ENCODE measurements around the gene BHMT. TPM values are rescaled to one million over a fixed set of nuclear protein-coding genes. Genes with fewer than 3 reads are reported as not detected.

The BHMT gene
- total and polyA plus RNA-seq, 2 experiments from 2014 or later, result 2.6 to 4.2 TPM

DNA sequence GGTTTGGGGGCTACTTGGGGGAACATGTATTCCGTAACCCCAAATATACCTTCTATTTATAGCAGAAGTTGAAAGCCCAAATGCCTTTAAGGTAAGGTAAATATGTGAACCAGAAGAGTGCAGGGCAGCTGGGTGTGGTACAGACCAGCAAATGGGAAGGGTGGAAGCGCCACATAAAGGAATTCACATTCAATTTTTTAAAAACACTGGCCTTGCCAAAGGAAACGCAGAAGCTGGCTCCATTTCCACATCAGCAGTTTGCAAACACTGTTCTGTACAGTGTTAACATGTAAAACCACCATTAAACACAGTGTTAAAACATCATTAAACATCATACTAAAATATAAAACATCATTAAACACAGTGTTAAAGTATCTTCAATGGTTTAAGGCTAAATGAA is 3.5 kb upstream of the BHMT start:
- ATAC-seq, result no peak
- H3K27me3 Mint-ChIP-seq (ENCODE audit: insufficient read depth, low read depth, poor library complexity), result peaks cover 26% of the 10 kb centered on the region

More for the DNA sequence above, 3.5 kb upstream of the BHMT start:
- Mint-ChIP-seq H3K9me3 (no peaks in the 10 kb centered on the region), H3K36me3 (ENCODE audit: low read depth) (no peaks in the 10 kb centered on the region), H3K4me1 (peaks cover 3% of the 10 kb centered on the region; the same call in 2 of the 3 replicates), H3K27ac (no peak overlapping the region), H3K4me3 (no peak overlapping the region)
- Histone ChIP-seq H3F3A (replicated peaks; ENCODE audit: low read depth) (no peaks in the 10 kb centered on the region), H4K20me1 (replicated peaks; ENCODE audit: insufficient read depth) (no peaks in the 10 kb centered on the region), H3K36me3 (ENCODE audit: insufficient read depth) (no peaks in the 10 kb centered on the region), H3K4me1 (ENCODE audit: insufficient read depth) (peaks cover 7% of the 10 kb centered on the region; the same call in 1 of the 2 replicates), H3K4me2 (no peak overlapping the region), H2AFZ (no peak overlapping the region), H3K9me2 (ENCODE audit: insufficient read depth) (no peaks in the 10 kb centered on the region), H3K79me2 (replicated peaks; ENCODE audit: insufficient read depth) (no peaks in the 10 kb centered on the region), H3K27me3 (ENCODE audit: insufficient read depth) (peaks cover 31% of the 10 kb centered on the region), H3K4me3 (no peak overlapping the region), H3K27ac (ENCODE audit: low read depth) (no peak overlapping the region)
- TF ChIP-seq NANOG (IDR thresholded peaks at IDR 0.05; ENCODE audit: borderline replicate concordance), result no peak
- TF ChIP-seq, protein P1, sequence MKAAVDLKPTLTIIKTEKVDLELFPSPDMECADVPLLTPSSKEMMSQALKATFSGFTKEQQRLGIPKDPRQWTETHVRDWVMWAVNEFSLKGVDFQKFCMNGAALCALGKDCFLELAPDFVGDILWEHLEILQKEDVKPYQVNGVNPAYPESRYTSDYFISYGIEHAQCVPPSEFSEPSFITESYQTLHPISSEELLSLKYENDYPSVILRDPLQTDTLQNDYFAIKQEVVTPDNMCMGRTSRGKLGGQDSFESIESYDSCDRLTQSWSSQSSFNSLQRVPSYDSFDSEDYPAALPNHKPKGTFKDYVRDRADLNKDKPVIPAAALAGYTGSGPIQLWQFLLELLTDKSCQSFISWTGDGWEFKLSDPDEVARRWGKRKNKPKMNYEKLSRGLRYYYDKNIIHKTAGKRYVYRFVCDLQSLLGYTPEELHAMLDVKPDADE (IDR thresholded peaks at IDR 0.05), result no peak
- no peak for TF ChIP-seq EZH2 (IDR thresholded peaks at IDR 0.05; ENCODE audit: low read depth, unreplicated experiment)
- TF ChIP-seq CREB1 (CRISPR knock-in tag; IDR thresholded peaks at IDR 0.05; ENCODE audit: low read depth), result no peak
- no peak for TF ChIP-seq STAT1 (IDR thresholded peaks at IDR 0.05; ENCODE audit: unreplicated experiment)
- no peak for TF ChIP-seq POLR2AphosphoS5 (IDR thresholded peaks at IDR 0.05; ENCODE audit: low read depth)
- no peak for TF ChIP-seq ZNF114 (CRISPR knock-in tag; IDR thresholded peaks at IDR 0.05)
- TF ChIP-seq, protein P2, sequence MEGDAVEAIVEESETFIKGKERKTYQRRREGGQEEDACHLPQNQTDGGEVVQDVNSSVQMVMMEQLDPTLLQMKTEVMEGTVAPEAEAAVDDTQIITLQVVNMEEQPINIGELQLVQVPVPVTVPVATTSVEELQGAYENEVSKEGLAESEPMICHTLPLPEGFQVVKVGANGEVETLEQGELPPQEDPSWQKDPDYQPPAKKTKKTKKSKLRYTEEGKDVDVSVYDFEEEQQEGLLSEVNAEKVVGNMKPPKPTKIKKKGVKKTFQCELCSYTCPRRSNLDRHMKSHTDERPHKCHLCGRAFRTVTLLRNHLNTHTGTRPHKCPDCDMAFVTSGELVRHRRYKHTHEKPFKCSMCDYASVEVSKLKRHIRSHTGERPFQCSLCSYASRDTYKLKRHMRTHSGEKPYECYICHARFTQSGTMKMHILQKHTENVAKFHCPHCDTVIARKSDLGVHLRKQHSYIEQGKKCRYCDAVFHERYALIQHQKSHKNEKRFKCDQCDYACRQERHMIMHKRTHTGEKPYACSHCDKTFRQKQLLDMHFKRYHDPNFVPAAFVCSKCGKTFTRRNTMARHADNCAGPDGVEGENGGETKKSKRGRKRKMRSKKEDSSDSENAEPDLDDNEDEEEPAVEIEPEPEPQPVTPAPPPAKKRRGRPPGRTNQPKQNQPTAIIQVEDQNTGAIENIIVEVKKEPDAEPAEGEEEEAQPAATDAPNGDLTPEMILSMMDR (conservative IDR thresholded peaks at IDR 0.05; ENCODE audit: low read depth in 2 of 2), result no peak
- TF ChIP-seq, protein P3, sequence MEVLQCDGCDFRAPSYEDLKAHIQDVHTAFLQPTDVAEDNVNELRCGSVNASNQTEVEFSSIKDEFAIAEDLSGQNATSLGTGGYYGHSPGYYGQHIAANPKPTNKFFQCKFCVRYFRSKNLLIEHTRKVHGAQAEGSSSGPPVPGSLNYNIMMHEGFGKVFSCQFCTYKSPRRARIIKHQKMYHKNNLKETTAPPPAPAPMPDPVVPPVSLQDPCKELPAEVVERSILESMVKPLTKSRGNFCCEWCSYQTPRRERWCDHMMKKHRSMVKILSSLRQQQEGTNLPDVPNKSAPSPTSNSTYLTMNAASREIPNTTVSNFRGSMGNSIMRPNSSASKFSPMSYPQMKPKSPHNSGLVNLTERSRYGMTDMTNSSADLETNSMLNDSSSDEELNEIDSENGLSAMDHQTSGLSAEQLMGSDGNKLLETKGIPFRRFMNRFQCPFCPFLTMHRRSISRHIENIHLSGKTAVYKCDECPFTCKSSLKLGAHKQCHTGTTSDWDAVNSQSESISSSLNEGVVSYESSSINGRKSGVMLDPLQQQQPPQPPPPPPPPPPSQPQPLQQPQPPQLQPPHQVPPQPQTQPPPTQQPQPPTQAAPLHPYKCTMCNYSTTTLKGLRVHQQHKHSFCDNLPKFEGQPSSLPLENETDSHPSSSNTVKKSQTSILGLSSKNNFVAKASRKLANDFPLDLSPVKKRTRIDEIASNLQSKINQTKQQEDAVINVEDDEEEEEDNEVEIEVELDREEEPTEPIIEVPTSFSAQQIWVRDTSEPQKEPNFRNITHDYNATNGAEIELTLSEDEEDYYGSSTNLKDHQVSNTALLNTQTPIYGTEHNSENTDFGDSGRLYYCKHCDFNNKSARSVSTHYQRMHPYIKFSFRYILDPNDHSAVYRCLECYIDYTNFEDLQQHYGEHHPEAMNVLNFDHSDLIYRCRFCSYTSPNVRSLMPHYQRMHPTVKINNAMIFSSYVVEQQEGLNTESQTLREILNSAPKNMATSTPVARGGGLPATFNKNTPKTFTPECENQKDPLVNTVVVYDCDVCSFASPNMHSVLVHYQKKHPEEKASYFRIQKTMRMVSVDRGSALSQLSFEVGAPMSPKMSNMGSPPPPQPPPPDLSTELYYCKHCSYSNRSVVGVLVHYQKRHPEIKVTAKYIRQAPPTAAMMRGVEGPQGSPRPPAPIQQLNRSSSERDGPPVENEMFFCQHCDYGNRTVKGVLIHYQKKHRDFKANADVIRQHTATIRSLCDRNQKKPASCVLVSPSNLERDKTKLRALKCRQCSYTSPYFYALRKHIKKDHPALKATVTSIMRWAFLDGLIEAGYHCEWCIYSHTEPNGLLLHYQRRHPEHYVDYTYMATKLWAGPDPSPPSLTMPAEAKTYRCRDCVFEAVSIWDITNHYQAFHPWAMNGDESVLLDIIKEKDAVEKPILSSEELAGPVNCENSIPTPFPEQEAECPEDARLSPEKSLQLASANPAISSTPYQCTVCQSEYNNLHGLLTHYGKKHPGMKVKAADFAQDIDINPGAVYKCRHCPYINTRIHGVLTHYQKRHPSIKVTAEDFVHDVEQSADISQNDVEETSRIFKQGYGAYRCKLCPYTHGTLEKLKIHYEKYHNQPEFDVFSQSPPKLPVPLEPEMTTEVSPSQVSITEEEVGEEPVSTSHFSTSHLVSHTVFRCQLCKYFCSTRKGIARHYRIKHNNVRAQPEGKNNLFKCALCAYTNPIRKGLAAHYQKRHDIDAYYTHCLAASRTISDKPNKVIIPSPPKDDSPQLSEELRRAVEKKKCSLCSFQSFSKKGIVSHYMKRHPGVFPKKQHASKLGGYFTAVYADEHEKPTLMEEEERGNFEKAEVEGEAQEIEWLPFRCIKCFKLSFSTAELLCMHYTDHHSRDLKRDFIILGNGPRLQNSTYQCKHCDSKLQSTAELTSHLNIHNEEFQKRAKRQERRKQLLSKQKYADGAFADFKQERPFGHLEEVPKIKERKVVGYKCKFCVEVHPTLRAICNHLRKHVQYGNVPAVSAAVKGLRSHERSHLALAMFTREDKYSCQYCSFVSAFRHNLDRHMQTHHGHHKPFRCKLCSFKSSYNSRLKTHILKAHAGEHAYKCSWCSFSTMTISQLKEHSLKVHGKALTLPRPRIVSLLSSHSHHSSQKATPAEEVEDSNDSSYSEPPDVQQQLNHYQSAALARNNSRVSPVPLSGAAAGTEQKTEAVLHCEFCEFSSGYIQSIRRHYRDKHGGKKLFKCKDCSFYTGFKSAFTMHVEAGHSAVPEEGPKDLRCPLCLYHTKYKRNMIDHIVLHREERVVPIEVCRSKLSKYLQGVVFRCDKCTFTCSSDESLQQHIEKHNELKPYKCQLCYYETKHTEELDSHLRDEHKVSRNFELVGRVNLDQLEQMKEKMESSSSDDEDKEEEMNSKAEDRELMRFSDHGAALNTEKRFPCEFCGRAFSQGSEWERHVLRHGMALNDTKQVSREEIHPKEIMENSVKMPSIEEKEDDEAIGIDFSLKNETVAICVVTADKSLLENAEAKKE (CRISPR knock-in tag; IDR thresholded peaks at IDR 0.05), result no peak
- no peak for TF ChIP-seq EZH2phosphoT487 (IDR thresholded peaks at IDR 0.05; ENCODE audit: unreplicated experiment)
- TF ChIP-seq, protein P4, sequence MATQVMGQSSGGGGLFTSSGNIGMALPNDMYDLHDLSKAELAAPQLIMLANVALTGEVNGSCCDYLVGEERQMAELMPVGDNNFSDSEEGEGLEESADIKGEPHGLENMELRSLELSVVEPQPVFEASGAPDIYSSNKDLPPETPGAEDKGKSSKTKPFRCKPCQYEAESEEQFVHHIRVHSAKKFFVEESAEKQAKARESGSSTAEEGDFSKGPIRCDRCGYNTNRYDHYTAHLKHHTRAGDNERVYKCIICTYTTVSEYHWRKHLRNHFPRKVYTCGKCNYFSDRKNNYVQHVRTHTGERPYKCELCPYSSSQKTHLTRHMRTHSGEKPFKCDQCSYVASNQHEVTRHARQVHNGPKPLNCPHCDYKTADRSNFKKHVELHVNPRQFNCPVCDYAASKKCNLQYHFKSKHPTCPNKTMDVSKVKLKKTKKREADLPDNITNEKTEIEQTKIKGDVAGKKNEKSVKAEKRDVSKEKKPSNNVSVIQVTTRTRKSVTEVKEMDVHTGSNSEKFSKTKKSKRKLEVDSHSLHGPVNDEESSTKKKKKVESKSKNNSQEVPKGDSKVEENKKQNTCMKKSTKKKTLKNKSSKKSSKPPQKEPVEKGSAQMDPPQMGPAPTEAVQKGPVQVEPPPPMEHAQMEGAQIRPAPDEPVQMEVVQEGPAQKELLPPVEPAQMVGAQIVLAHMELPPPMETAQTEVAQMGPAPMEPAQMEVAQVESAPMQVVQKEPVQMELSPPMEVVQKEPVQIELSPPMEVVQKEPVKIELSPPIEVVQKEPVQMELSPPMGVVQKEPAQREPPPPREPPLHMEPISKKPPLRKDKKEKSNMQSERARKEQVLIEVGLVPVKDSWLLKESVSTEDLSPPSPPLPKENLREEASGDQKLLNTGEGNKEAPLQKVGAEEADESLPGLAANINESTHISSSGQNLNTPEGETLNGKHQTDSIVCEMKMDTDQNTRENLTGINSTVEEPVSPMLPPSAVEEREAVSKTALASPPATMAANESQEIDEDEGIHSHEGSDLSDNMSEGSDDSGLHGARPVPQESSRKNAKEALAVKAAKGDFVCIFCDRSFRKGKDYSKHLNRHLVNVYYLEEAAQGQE (IDR thresholded peaks at IDR 0.05; ENCODE audit: unreplicated experiment), result no peak
- no peak for TF ChIP-seq JUNB (IDR thresholded peaks at IDR 0.05; ENCODE audit: unreplicated experiment)
- TF ChIP-seq ZNF331 (CRISPR knock-in tag; IDR thresholded peaks at IDR 0.05; ENCODE audit: low read depth), result no peak
- no peak for DNase-seq (ENCODE audit: low spot score)

Measured in GM23338 (cell line).